GM12865 (cell line): ENCODE measurements around the gene NFAT5.

Experiments
- DNase-seq: peaks from one replicate; pipeline ENCODE4 v3.0.0; 2010; ENCODE audit warnings: low read depth
- H3K4me3 ChIP-seq: 2 replicates; pipeline ENCODE4 v1.5.1; 2011; ENCODE audit warnings: mild to moderate bottlenecking, low read depth, low read length, control low read depth
- TF ChIP-seq, protein P1 (sequence below): IDR thresholded peaks from 2 replicates; pipeline ENCODE4 v1.5.1; 2011; ENCODE audit warnings: low read length, control low read depth, low read depth, inconsistent platforms; ENCODE audit not compliant: insufficient read depth; ENCODE audit errors: missing control alignments

The NFAT5 gene

GRCh38 chr16:69707920-69708683 is 142.3 kb downstream of the NFAT5 start:
- TF ChIP-seq, protein P1, sequence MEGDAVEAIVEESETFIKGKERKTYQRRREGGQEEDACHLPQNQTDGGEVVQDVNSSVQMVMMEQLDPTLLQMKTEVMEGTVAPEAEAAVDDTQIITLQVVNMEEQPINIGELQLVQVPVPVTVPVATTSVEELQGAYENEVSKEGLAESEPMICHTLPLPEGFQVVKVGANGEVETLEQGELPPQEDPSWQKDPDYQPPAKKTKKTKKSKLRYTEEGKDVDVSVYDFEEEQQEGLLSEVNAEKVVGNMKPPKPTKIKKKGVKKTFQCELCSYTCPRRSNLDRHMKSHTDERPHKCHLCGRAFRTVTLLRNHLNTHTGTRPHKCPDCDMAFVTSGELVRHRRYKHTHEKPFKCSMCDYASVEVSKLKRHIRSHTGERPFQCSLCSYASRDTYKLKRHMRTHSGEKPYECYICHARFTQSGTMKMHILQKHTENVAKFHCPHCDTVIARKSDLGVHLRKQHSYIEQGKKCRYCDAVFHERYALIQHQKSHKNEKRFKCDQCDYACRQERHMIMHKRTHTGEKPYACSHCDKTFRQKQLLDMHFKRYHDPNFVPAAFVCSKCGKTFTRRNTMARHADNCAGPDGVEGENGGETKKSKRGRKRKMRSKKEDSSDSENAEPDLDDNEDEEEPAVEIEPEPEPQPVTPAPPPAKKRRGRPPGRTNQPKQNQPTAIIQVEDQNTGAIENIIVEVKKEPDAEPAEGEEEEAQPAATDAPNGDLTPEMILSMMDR: no peak
- no peak for DNase-seq
- H3K4me3 ChIP-seq: no peak overlapping the region

GRCh38 chr16:69709456-69710084 is 143.8 kb downstream of the NFAT5 start:
- no peak overlapping the region for H3K4me3 ChIP-seq
- TF ChIP-seq, protein P1: peak; percentile 50
- DNase-seq: peak; percentile 56

GRCh38 chr16:69711115-69711740 is 145.5 kb downstream of the NFAT5 start:
- TF ChIP-seq, protein P1: no peak
- H3K4me3 ChIP-seq: no peak overlapping the region
- no peak for DNase-seq

DNA sequence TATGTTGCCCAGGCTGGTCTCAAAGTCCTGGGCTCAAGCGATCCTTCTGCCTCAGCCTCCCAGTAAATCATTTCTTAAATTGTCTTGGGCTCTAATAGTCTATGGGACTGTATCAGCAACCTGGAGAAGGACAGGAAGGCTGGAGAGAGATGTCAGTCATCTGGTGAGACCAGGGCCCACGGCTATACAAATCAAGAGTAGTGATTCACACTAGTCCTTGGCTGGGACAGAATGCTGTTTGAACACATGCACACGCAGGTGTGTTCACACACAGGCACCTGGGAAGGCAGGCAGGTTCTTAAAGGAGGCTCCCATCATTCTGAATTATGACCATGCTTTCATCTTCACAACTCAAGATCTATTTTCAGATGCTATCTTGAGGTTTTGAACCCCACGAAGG is 146.5 kb downstream of the NFAT5 start:
- no peak overlapping the region for H3K4me3 ChIP-seq
- TF ChIP-seq, protein P1: no peak
- no peak for DNase-seq

DNA sequence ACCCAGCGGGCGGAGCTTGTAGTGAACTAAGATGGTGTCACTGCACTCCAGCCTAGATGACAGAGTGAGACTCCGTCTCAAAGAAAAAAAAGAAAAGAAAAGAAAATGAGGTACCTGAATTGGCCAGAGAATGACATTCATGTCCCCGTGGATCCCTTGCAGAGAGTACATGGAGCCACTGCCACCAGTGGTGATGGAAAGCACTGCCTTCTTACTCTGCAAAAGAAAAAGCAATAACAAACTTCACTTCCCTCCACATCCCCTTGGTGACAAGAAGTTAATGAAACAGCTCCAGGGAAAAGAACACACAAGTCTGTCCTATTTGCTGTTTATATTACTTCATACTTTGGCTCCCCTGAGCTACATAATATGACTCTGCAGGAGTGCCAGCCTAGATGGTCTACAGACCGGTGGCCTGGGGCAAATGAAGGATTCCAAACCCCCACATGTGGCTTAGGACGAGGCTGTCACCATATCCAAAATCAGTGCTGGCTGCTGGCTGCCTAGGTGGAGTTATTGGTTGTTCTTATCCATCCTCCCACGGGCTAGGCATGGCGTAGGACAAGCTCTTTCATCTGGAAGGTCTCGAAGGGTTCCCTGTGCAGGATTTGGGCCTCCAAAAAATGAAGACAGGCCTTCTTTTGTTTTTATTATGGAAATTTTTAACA is 147.3 kb downstream of the NFAT5 start:
- no peak overlapping the region for H3K4me3 ChIP-seq
- DNase-seq: no peak
- TF ChIP-seq, protein P1: no peak

GRCh38 chr16:69717066-69717465 is 151.3 kb downstream of the NFAT5 start:
- TF ChIP-seq, protein P1: no peak
- no peak for DNase-seq
- H3K4me3 ChIP-seq: no peak overlapping the region
